Spleen (tissue), 7 donors: ENCODE data around the gene TRAF5.
"Not testable (repeated sequence)": the region's sequence is repeated elsewhere in the genome, so short reads cannot be mapped to it uniquely, and the experiment has no call there.

ENCODE experiments used
- CTCF ChIP-seq, 11 experiments: fragments of 200-600 bp in 7 of 11; fragments of 450-650 bp in 4 of 11; sonication (generic) in 4 of 11; IDR thresholded peaks in 8 of 11; conservative IDR thresholded peaks in 3 of 11; 1 replicate in 7 of 11; 2 replicates in 4 of 11; pipeline versions ENCODE4 v1.4.0 to v1.8.0; 2016 to 2021; ENCODE audit warnings: antibody characterized with exemption in 11 of 11, inconsistent platforms in 4 of 11, mild to moderate bottlenecking in 1 of 11
- POLR2A ChIP-seq, 3 donors: fragments of 450-650 bp; IDR thresholded peaks; one replicate each; pipeline ENCODE4 v1.5.1; 2017; ENCODE audit warnings: antibody characterized with exemption in 3 of 3, mild to moderate bottlenecking in 1 of 3
- POLR2AphosphoS5 ChIP-seq, 3 donors: sonication (generic); formaldehyde crosslinking; IDR thresholded peaks; one replicate each; pipeline ENCODE4 v1.5.1; 2017; ENCODE audit warnings: antibody characterized with exemption in 3 of 3
- donor health status: DM: no; HTN: no; CAD: no; lungs with moderate emphysema.
- donor health status: DM: no; HTN: no; CAD: no.
- donor health status: DM: no; HTN: no; CAD: no.

GRCh38 chr1:211390829-211391228 is 64.2 kb downstream of the TRAF5 start:
- not testable (repeated sequence) for TF ChIP-seq CTCF (IDR thresholded peaks at IDR 0.05 in 8 of 11, conservative IDR thresholded peaks at IDR 0.05 in 3 of 11); POLR2A (IDR thresholded peaks at IDR 0.05); POLR2AphosphoS5 (IDR thresholded peaks at IDR 0.05)
